ENCODE data around the gene COQ3. TPM values are rescaled to one million over a fixed set of nuclear protein-coding genes. Genes with fewer than 3 reads are reported as not detected.

COQ3 gene, protein sequence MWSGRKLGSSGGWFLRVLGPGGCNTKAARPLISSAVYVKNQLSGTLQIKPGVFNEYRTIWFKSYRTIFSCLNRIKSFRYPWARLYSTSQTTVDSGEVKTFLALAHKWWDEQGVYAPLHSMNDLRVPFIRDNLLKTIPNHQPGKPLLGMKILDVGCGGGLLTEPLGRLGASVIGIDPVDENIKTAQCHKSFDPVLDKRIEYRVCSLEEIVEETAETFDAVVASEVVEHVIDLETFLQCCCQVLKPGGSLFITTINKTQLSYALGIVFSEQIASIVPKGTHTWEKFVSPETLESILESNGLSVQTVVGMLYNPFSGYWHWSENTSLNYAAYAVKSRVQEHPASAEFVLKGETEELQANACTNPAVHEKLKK
- 10.5 and 14.0 TPM in 2 replicates for total RNA-seq (2014; rRNA removed; shearing (Covaris generic))

GRCh38 chr6:99393698-99394531 lies at the start of gene COQ3:
TSS of gene COQ3 (minus strand) at chr6:99394195. CDS start at chr6:99394179, 16 bp downstream.
- peak; percentile 72 for DNase-seq (ENCODE audit: low spot score)
- in situ Hi-C loops (cut with HindIII; ENCODE audit: low sequenced_read_pairs) = no loop called here

- in situ Hi-C loops (cut with HindIII; ENCODE audit: low sequenced_read_pairs) = no loop called here
- peak; percentile 40 for DNase-seq (ENCODE audit: low spot score)
These were observed 40.9 kb upstream of the COQ3 start for GRCh38 chr6:99434702-99435530.

- in situ Hi-C loops (cut with HindIII; ENCODE audit: low sequenced_read_pairs) = no loop called here
- no peak for DNase-seq (ENCODE audit: low spot score)
These were observed 38.9 kb upstream of the COQ3 start for GRCh38 chr6:99432877-99433276.

GRCh38 chr6:99431901-99432300 lies 37.9 kb upstream of the COQ3 start:
- no peak for DNase-seq (ENCODE audit: low spot score)
- in situ Hi-C loops (cut with HindIII; ENCODE audit: low sequenced_read_pairs) = no loop called here

DNA sequence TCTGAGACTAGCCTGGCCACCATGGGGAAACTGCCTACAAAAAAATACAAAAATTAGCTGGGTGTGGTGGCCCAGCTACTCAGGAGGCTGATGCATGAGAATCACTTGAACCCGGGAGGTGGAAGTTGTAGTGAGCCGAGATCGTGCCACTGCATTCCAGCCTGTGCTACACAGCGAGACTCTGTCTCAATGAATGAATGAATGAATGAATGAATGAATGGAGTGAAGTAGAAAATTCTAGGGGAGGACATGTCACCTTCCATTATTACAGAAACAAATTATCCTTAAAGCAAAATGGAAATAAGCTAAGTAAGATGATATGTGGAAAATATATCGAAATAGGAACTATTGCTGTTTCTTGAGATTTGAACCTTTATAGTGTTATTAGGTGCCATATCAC lies 34.0 kb upstream of the COQ3 start:
- DNase-seq (ENCODE audit: low spot score) = no peak
- in situ Hi-C loops (cut with HindIII; ENCODE audit: low sequenced_read_pairs) = no loop called here

GRCh38 chr6:99426451-99426757 lies 32.4 kb upstream of the COQ3 start:
- no peak for DNase-seq (ENCODE audit: low spot score)
- in situ Hi-C loops (cut with HindIII; ENCODE audit: low sequenced_read_pairs) = no loop called here

- DNase-seq (ENCODE audit: low spot score) = peak; percentile 83
- in situ Hi-C loops (cut with HindIII; ENCODE audit: low sequenced_read_pairs) = no loop called here
These were observed 31.9 kb upstream of the COQ3 start for GRCh38 chr6:99425647-99426450.

GRCh38 chr6:99424761-99425646 lies 31.0 kb upstream of the COQ3 start, which contains the start of gene PNISR:
TSS of gene PNISR (minus strand) at chr6:99425308. CDS start at chr6:99414659, 10,649 bp downstream.
- in situ Hi-C loops (cut with HindIII; ENCODE audit: low sequenced_read_pairs) = no loop called here
- peak; percentile 98 for DNase-seq (ENCODE audit: low spot score)

- DNase-seq (ENCODE audit: low spot score) = no peak
- in situ Hi-C loops (cut with HindIII; ENCODE audit: low sequenced_read_pairs) = no loop called here
These were observed 30.0 kb upstream of the COQ3 start for GRCh38 chr6:99424022-99424421.

GRCh38 chr6:99422912-99423311 lies 28.9 kb upstream of the COQ3 start:
- in situ Hi-C loops (cut with HindIII; ENCODE audit: low sequenced_read_pairs) = no loop called here
- no peak for DNase-seq (ENCODE audit: low spot score)

DNA sequence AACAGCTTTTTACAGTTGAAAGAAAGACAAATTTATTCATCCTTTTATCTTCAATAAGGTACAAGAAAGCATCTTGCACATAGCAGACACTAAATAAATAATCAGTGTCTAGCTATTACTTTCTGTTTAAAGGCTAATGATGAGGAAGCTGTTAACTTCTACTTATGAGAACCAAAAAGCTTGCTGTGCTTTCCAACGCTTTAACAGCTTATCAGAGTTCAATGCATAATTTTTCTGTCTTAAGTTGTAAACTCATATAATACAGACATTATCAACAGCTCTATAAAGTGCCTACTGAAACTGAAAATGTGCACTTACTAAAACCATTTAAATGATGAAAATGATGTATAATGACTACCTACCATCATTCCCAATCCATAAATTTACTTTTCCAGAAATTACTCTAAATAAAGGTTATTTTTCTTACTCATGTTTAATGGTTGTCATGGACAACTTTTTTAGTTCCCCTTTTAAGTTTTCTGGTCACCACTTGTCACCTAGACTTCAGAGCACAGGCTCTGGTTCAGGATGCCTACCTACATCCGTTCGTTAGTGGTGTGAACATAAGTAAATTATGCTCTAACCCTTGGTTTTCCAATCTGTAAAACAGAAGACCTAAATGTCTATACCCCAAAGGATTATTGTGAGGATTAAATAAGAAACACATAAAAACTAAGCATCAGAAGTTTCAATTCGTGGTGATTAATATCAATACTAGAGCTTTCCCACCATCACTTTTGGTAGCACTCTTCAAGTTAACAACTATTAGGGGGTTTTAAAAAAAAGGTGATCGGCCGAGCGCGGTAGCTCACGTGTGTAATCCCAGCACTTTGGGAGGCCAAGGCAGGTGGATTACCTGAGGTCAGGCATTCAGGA lies 23.1 kb upstream of the COQ3 start:
- no peak for DNase-seq (ENCODE audit: low spot score)
- in situ Hi-C loops (cut with HindIII; ENCODE audit: low sequenced_read_pairs) = no loop called here

- no peak for DNase-seq (ENCODE audit: low spot score)
- in situ Hi-C loops (cut with HindIII; ENCODE audit: low sequenced_read_pairs) = no loop called here
These were observed 22.2 kb upstream of the COQ3 start for GRCh38 chr6:99416226-99416625.

DNA sequence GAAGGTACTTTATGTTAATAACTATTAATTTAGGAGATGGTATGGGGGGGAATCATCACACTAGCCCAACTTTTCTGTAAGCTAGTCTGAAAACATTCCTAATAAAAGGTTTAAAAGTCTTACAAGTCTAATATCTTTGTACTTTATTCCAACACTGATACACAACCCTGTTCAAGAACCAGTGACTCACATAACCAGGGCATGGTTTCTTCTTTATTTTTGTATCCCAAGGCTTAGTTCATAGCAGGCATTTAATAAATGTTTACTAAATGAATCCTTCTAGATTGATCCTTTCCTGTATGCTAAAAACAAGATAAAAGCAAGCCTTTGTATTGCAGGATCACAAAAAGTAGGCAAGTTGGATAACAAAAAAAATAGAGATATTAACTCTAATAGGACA lies 21.5 kb upstream of the COQ3 start:
- in situ Hi-C loops (cut with HindIII; ENCODE audit: low sequenced_read_pairs) = no loop called here
- DNase-seq (ENCODE audit: low spot score) = no peak

DNA sequence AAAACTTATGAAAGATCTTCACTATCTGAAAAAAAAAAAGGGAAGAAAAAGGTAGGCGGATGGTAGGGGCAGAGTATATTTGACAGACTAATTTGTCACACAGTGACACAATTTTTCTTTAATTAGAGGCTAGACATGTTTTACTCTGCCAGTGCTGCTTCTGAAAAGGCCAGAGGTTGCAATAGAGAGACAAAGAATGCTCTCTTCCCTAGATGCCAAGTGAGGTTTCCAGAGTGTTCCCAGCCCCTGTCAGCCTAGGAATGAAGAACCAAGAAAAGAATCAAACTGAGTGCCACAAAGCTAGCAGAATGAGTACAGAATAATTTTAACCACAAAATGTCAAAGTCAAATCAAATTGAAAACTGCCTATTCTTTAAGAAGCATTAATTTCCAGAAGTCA lies 18.1 kb upstream of the COQ3 start:
- DNase-seq (ENCODE audit: low spot score) = peak; percentile 29
- in situ Hi-C loops (cut with HindIII; ENCODE audit: low sequenced_read_pairs) = no loop called here

DNA sequence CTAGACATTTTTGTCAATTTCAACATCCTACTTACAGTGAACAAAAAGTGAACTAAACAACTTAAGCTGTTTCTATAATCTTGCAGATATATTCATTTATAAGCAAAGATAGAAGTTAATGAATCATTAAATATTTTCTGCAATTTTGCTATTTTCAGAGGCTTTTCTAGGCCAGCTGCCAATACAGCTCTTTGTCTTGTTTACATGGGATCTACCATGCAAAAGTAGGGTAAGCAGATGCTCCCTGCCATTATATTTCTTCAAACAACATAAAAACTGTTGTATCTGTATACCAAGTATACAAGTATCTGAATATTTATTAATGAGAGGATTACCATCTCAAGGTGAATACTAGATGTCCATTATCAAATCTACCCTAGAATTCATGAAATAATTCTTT lies 15.7 kb upstream of the COQ3 start:
- in situ Hi-C loops (cut with HindIII; ENCODE audit: low sequenced_read_pairs) = no loop called here
- DNase-seq (ENCODE audit: low spot score) = no peak

- DNase-seq (ENCODE audit: low spot score) = no peak
- in situ Hi-C loops (cut with HindIII; ENCODE audit: low sequenced_read_pairs) = no loop called here
These were observed 13.1 kb upstream of the COQ3 start for GRCh38 chr6:99407076-99407475.

DNA sequence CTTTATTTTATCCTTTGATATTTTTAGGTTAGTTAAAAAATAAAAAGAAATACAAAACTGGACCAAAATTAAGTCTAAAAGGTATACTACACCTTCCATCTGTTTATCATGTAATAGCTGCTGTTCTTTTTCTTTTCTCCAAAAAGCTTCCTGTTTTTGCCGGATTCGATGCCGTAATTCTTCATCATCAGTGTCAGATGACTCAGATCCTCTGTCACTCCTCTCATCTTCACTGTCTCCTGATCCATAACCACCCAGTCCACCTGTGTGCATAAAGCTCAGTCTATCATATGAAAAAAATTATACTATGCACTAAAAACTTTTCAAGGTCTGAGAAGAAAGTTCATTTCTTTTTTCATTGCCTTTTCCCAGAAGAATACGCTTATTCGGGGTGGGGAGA lies 8.5 kb upstream of the COQ3 start:
- no peak for DNase-seq (ENCODE audit: low spot score)
- in situ Hi-C loops (cut with HindIII; ENCODE audit: low sequenced_read_pairs) = no loop called here

All from G401 (cell line).